GM10266 (cell line): ENCODE results near the gene PLK5.
"Not testable (repeated sequence)": the region's sequence is repeated elsewhere in the genome, so short reads cannot be mapped to it uniquely, and the experiment has no call there.

Source experiments
- DNase-seq: peaks from one replicate; pipeline ENCODE4 v3.0.0; 2012; ENCODE audit errors: extremely low spot score
- CTCF ChIP-seq: IDR thresholded peaks from 2 replicates; pipeline ENCODE4 v1.5.1; 2012; ENCODE audit warnings: mild to moderate bottlenecking, low read depth; ENCODE audit not compliant: control insufficient read depth, insufficient read depth; ENCODE audit errors: missing control alignments

The PLK5 gene

GRCh38 chr19:1518471-1518870 lies 5.4 kb upstream of the PLK5 start:
- no peak for TF ChIP-seq CTCF

GRCh38 chr19:1519802-1520201 lies 4.1 kb upstream of the PLK5 start:
- not testable (repeated sequence) for DNase-seq

More at GRCh38 chr19:1518471-1518870, 5.4 kb upstream of the PLK5 start:
- DNase-seq, result no peak

GRCh38 chr19:1520203-1520780 lies 3.6 kb upstream of the PLK5 start:
- TF ChIP-seq CTCF, result no peak

GRCh38 chr19:1521636-1522035 lies 2.2 kb upstream of the PLK5 start:
- no peak for DNase-seq
- no peak for TF ChIP-seq CTCF

More at GRCh38 chr19:1520203-1520780, 3.6 kb upstream of the PLK5 start:
- no peak for DNase-seq

GRCh38 chr19:1522061-1522460 lies 1.8 kb upstream of the PLK5 start:
- DNase-seq, result no peak
- no peak for TF ChIP-seq CTCF

- TF ChIP-seq CTCF, result no peak
- DNase-seq, result no peak
These were observed 1.0 kb upstream of the PLK5 start for GRCh38 chr19:1522838-1523237.

GRCh38 chr19:1524287-1524971 lies 552 bp downstream of the PLK5 start:
- no peak for DNase-seq
- TF ChIP-seq CTCF, result no peak

GRCh38 chr19:1524972-1525325 lies 1.1 kb downstream of the PLK5 start:
- DNase-seq, result no peak
- no peak for TF ChIP-seq CTCF
